Right ventricle myocardium superior (tissue), 1 donor: ENCODE results near the gene TM4SF4. TPM values are rescaled to one million over a fixed set of nuclear protein-coding genes. Genes with fewer than 3 reads are reported as not detected.

Experiments
- ATAC-seq: fragments of 200-7000 bp; cut with Tn5 transposase; one replicate; pipeline ENCODE4 v1.9.1; 2020; ENCODE audit warnings: mild to moderate bottlenecking; ENCODE audit not compliant: poor library complexity
- DNase-seq: peaks from one replicate; pipeline ENCODE4 v3.0.0-alpha.2; 2020
- intact Hi-C: fragments of 100-400 bp; cut with DNase I; formaldehyde crosslinking; loops from one replicate; pipeline ENCODE4 v1.11.2; 2022
- total RNA-seq: library from RNA; stranded (reverse); fragmentation: NEBNext Ultra II Directional; extraction: Animal tissue kit (Norgen Biotek cat#: 25700); gene quantifications from one replicate; pipeline ENCODE4 v1.2.1, GENCODE V29; 2021
- donor health status: DM: no; HTN: yes; CAD: no; lungs with severe emphysema.

The TM4SF4 gene
- total RNA-seq, 1 donor from 2014 or later: not detected

DNA sequence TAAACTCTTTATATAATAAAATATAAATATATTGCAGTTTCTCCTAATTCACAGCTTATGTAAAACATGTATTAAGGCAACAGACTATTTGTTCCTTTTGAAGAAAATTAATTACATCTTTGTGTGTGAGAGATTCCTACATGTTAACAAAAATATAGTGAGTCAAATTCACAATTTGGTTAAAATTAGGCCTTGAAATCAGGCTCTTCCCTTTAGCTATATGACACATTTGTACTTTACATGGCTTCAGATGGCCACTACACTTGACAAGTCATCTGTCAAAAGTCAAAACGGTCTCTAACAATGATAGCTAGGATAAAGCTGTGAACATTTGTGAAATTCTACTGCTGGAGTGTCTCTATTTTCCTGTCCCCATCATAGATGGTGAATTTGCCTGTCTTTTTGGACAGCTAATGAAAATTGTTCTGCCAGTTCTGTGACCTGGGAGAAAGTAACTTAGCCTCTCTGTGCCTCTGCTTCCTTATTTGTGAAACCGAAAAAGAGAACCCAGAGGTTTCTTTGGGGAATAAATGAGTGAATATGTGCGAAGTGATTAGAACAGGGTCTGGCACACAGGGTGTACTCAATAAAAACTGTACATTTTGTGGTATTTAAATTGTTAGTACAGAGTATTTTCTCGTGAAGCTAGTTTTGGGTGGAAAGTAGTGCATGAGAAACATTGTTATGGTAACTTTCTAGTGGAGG lies 23.6 kb downstream of the TM4SF4 start:
- no peak for ATAC-seq
- DNase-seq: no peak
- intact Hi-C loops: no loop called here

DNA sequence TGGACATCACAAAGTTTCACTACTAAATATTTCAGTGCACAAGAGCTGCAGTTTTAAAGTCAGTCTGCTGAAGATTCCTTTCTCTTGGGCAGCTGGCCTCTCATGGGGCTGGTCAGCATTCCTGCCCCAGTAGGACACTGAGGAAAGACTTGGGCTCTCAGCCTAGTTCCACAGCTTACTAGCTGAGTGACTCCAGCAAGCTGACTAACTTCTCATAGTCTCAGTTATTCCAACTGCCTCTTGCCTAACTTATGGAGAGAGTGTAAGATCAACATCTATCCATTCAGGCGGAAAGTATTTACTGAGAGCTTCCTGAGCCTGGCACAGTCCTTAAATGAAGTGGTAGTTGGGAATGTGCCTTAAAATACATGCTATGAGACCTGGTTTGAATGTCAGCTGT lies 27.0 kb downstream of the TM4SF4 start:
- ATAC-seq (no peak), DNase-seq (no peak)
- intact Hi-C loops: no loop called here

DNA sequence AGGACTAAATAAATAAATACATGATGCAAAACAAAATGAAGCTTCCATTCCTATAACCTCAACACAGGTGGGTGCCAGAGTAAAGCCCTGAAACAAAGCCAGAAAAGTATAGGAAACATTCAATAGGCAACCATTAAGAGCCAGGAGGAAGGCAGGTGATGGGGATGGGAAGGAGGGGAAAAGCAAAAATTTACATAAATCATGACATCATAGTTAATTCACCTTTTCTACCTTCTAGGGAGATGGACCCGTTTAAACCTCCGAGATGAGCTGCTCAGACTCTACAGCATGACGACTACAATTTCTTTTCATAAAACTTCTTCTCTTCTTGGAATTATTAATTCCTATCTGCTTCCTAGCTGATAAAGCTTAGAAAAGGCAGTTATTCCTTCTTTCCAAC lies 27.9 kb downstream of the TM4SF4 start:
- intact Hi-C loops: no loop called here
- ATAC-seq (no peak), DNase-seq (no peak)

DNA sequence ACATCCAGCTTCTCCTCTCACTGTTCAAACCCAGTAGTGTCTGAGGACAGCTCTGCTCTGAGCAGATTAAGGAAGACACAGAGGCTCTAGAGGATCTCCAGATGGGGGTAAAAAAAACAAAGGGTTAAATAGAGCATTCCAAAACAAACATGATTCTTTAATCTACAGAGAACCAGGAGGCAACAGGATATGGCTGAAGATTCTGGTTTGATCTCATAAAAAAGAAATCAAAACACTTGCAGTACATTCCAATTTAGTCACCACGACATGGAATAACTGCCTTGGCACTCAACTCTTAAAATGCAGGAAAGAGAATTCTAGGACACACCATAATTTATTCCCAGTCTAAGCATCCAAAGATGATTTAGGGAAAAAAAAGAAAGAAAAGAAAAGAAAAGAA lies 32.0 kb downstream of the TM4SF4 start:
- ATAC-seq (no peak), DNase-seq (no peak)
- intact Hi-C loops: no loop called here

DNA sequence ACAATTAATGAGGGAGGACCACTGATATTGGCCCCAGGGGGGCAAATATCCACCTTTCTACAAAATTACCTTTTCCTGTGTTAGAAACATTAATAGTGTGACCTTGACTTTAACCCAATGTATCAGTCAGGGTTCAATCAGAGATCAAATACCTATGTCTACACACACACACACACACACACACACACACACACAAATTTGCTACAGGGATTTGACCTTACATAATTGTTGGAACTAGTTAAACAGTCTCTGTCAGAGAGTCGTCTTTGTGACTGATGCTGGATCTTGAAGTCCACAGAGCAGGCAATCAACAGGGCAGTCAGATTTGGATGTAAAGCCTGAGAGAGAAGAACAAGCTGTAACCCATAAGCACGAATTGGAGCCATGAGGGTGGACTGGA lies 32.5 kb downstream of the TM4SF4 start:
- intact Hi-C loops: no loop called here
- ATAC-seq: no peak
- no peak for DNase-seq

DNA sequence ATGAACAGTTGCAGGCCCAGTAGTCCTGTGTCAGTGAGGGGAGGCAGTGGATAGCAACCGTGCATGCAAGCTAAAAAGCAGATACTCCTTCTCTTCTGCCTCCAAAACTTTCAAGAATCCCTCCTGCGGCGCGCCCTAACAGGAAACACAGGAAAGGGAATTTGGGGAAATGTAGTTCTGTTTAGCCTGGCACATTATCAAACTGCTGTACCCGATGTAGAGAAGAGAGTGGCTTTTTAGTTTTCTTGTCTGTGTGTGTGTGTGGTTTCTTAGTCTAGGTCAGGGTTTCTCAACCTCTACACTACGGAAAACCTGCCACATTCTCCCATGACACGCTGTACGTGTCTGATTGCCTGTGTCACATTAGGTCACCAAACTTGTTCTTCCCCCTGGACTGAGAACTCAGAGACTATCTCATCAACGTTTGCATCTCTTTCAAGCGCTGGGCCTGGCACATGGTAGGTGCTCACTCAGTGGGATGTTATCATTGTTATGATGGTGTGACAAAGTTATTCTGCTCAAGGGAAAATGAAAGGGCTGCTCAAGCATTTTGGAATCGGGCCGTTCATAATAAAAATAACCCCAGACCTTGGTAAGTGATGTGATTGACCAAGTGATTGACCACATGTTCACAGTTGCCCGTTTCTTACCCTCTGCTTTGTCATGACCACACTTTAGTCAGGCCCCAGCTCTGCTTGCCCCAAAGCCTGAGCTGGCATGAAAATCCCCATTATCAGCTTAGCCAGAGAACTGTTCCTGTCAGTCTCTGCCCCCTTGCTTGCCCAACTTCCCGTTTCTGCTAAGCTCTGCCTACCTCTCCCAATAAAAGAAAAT lies 33.2 kb downstream of the TM4SF4 start:
- ATAC-seq: peak; percentile 55
- intact Hi-C loops: no loop called here
- no peak for DNase-seq

DNA sequence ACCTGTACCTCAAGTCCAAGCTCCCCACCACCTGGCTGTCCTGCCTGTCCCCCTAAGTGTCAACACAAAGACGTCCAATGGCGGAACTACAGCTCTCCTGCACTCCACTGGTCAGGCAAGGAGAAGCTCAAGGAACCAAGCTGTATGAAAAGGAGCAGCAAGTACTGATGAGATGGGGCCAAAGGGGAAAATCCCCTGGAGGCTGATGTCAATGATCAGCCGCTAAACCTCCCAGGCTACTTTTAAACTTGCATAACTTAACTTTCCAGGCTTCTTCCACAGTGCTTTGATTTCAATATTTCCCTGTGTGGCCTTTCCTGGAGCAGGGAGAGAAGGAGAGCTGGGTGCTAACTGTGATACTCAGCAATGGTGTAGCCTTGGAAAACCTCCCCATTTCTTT lies 35.0 kb downstream of the TM4SF4 start:
- no peak for DNase-seq
- no peak for ATAC-seq
- intact Hi-C loops: no loop called here

DNA sequence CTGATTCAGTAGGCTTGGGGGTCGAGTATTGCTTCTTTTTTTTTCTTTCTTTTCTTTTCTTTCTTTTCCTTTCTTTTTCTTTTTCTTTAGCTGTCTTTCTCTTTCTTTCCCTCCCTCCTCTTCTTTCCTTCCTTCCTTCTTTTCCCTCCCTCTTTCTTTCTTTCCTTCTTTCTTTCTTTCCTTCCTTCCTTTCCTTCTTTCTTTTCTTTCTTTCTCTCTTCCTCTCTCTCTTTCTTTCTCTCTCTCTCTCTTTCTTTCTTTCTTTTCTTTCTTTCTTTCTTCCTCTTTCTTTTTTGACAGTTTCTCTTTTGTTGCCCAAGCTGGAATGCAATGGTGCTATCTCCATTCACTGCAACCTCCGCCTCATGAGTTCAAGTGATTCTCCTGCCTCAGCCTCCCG lies 36.0 kb downstream of the TM4SF4 start:
- DNase-seq (no peak), ATAC-seq (no peak)
- intact Hi-C loops: loop anchor here (5.0 kb wide), 2 partner anchors 207 to 262 kb away; no protein-coding TSS in a partner anchor

DNA sequence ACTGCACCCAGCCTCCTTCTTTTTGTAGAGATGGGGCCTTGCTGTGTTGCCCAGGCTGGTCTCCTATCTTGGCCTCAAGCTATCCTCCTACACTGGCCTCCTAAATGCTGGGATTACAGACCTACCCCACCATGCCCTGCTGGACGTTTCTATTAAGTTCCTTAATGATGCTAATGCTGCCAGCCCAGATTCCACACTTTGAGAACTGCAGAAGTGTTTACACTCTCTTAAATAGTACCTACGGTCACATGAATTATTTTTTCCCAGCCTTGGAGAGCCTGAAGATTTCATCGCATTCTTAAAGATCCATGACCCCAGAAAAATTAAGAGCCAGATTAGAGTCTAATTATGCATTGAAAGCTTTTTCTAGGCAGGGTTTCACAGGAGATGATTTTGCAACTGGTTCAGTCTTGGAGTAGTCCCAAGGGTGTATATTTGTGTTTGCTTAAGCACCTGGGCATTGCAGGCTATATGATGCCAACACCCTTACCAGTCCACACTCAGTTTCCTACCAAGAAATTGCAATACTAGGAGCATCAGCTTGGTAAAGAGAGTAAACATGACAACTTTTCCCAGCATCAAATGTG lies 36.6 kb downstream of the TM4SF4 start:
- DNase-seq (no peak), ATAC-seq (no peak)
- intact Hi-C loops: loop anchor here (5.0 kb wide), 2 partner anchors 206 to 261 kb away; no protein-coding TSS in a partner anchor

DNA sequence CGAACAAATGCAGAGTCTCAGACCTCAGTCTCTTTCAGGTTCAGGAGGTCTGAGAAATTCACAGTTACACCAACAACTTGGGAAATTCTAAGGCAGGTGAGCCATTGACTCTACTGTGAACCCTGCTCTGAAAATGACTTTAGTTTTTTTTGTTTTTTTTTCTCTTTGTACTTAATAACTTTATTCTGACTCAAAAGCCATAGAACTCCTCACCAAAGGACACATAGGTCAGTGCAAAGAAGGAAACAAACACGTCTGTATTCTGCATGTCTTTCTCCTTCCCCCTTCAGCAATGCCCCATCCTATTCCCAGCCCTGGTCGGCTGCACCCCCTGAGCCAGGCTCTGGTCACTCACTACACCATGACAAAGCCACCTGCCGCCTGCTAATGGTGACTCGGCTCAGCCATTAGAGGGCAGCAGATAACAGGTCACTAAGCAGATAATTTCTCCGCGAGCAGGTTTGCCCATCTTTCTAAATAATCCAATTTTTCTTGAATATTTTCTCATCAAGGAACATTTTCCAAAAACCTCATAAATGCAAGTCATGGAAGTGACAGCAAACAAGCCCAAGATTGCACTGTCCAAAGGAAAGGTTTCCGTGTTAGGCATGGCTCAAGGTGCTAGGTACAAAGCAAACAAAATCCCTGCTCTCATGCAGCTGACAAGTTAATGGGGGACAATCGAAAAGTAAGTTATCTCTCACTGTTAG lies 37.7 kb downstream of the TM4SF4 start:
- ATAC-seq (peak; percentile 88), DNase-seq (peak; percentile 59)
- intact Hi-C loops: loop anchor here (5.0 kb wide), 2 partner anchors 205 to 260 kb away; no protein-coding TSS in a partner anchor

DNA sequence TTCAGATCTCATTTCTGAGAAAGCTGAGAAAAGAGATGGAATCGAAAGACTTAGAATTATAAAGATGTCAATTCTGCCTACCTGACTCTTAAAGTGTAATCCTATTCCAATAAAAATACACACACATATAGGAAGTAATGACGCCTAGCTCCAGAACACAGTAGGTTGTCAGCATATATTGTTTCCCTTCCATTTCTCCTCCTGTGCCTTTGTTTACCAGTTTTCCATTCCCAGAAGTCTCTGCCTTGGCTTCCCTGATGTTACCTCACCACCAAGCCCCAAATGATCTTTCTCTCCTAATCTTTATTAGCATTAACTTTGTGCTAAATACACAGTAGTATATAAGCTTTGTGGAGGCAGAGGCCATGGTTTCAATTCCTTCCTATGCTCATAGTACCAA lies 40.0 kb downstream of the TM4SF4 start:
- intact Hi-C loops: loop anchor here (5.0 kb wide), 2 partner anchors 203 to 258 kb away; no protein-coding TSS in a partner anchor
- no peak for DNase-seq

DNA sequence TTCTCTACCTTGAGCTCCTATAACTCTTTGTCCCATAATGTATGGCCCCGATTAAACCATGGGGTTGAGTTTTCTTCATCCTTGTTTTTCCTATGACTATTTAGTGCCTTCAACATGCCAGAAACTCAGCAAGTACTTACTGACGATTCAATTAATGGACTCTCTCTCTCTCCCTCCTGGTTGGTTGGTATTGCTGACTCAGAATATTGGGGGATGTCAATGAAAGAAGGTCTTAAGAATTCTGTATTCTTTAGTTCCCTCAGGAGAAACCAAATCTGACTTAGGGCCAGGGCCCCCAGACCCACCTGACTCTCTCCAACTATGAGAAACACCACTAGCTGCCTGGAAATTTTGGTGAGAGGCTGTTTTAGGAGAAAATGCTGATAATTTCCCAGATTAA lies 40.8 kb downstream of the TM4SF4 start:
- intact Hi-C loops: no loop called here
- DNase-seq (no peak), ATAC-seq (no peak)

More for the DNA sequence above, 40.0 kb downstream of the TM4SF4 start:
- ATAC-seq: no peak

DNA sequence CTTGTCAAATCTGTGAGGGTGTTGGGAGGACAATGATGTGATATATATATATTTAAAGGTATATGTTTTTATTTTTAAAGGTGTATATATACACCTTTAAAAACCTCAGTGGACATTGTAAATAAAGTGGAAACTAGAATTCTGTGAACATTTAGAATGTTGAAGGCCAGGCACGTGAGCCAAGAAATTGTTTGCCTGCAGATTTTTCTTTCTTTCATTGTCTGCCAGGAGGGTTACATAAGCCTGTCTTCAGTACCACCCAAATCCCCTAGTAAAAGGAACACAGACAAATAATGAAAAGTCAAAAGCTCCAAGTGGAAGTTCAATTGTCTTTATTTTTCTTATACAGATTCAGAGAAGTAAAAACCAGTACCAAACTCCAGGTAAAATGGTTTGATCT lies 42.4 kb downstream of the TM4SF4 start:
- intact Hi-C loops: no loop called here
- no peak for ATAC-seq
- no peak for DNase-seq

DNA sequence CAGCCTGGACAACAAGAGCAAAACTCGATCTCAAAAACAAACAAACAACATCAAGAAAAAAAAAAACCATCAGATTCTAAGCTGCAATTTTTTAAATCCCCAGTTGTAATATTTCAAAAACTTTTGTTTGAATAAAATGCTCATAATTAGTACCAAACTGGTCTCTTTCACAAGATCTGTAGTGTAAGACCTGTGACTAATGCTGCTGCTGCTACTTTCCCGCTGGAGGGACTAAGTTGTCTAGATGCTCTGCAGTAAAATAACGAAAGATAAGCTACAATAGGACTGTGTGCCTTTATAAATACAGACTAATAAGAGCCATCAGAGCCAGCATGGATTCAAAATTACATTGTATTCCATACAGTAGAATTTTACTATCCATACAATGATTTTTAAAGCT lies 45.4 kb downstream of the TM4SF4 start:
- no peak for ATAC-seq
- DNase-seq: no peak
- intact Hi-C loops: no loop called here

DNA sequence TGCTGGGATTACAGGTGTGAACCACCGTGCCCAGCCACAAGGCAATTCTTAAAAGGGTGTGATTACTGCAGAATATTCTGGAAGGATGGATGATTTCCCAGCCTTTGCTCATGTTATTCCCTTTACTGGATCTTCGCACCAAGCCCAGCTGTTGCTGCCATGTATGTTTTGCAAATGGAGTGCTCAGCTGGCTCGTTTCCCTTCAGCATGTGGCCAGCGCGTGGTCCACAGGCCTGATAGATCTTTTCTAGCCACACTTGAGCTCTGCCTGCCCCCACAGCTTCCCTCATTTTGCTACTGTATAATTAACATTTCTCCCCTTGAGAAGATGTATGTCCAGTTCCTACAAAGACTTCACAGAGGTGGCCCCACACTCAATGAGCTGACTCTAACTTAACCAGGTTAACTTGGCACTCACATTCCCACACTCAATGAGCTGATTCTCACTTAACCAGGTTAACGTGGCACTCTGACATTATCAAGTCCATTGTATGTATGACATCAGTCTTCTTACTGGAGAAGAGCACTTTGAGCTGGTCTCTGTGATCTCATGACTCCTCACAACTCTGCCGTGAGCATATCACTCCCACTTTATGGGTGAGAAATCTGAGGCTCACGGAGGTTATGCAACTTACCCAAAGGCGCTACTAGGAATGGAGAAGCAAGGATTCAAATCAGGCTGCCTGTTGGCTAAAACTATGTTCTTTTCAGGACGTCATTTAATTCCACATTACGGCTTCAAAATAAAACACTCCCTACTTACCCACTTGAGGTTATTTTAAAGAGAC lies 49.2 kb downstream of the TM4SF4 start:
- DNase-seq (no peak), ATAC-seq (no peak)
- intact Hi-C loops: no loop called here

DNA sequence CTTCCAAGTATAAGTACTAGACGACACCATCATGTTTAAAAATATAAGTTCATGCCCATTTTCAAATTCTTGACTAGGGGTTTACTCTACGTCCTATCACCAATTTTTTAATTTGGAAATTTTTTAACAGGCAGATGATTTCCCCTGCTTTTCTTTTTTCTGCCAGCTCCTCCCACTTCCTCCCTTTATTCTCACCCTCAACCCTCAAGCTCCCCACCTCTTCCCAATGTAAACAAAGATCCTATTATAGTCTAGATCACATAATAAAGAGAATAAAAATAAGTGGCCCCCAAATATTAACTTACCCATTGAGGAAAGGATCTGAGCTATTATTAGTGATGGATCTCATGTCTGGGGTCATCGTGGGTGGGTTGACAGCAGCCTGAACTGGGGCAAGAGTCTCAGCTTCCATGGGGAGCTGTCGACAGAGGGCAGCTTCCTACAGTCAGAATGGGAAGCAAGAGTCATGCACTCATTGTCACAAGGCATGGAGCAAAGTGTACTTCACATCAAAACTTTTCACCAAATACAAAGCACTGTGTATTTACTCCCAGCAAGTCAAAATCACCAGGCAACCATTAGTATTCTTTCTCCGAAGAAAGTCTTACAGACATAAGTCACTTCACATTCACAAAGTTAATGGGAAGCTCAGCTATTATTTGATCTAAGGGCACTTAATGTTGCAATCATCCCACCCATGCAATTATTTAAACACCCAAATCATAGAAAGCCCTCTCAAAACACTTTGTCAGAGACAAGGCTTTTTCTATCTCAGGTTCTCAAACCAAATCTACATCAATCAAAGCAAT lies 53.2 kb downstream of the TM4SF4 start:
- intact Hi-C loops: no loop called here

DNA sequence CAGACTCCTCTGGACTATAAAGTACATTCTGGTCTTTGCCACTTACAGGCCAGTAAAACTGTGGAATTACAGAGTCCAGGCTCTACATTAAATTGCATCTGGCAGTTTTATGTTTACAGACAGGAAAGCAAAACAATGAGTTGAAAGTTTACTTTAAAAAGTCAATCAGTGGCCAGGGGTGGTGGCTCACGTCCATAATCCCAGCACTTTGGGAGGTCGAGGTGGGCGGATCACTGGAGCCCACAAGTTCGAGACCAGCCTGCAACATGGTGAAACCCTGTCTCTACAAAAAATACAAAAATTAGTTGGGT lies 53.8 kb downstream of the TM4SF4 start:
- intact Hi-C loops: no loop called here
- DNase-seq: no peak

More for the DNA sequence above, 53.2 kb downstream of the TM4SF4 start:
- peak; percentile 77 for ATAC-seq
- DNase-seq: no peak

DNA sequence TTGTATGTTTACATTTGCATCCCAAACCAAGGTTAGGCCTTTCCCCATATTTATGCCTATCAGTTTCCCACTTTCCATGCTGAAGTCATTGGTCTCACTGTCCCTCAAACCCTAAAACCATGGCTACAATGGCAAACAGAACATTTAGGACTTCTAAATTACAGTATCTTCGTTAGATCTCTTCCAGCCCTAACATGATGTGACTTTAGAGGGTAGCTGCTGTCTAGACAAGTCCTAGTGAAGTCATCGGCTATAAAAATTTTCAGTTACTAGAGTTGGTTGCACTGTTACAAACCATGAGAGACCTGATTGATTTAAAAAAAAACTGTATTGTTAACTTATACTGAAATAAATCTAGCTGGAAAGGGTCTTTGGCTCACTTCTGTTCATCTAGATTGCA lies 54.6 kb downstream of the TM4SF4 start:
- intact Hi-C loops: no loop called here
- DNase-seq: no peak
- ATAC-seq: no peak

More for the DNA sequence above, 53.8 kb downstream of the TM4SF4 start:
- no peak for ATAC-seq
